DOHH2 (cell line): ENCODE results near the gene SUMF2.
"Not testable (repeated sequence)": the region's sequence is repeated elsewhere in the genome, so short reads cannot be mapped to it uniquely, and the experiment has no call there.

Experiments used
- H3F3A ChIP-seq: fragments of 200-600 bp; sonication (generic), shearing (Covaris generic); 2 replicates; pipeline ENCODE4 v1.6.0; 2016; ENCODE audit warnings: antibody characterized with exemption, mild to moderate bottlenecking; ENCODE audit not compliant: control insufficient read depth, insufficient read depth
- H3K27ac ChIP-seq: fragments of 200-600 bp; sonication (generic); 2 replicates; pipeline ENCODE4 v1.5.1; 2014; ENCODE audit warnings: low read depth, mild to moderate bottlenecking, low read length, moderate library complexity
- H3K27me3 ChIP-seq: fragments of 200-600 bp; sonication (generic); 2 replicates; pipeline ENCODE4 v1.6.1; 2014; ENCODE audit warnings: mild to moderate bottlenecking, low read length, mixed read lengths; ENCODE audit not compliant: control insufficient read depth
- H3K36me3 ChIP-seq: fragments of 200-600 bp; sonication (generic); 2 replicates; pipeline ENCODE4 v1.6.1; 2014; ENCODE audit warnings: mild to moderate bottlenecking, low read length, moderate library complexity, mixed read lengths; ENCODE audit not compliant: control insufficient read depth
- H3K4me1 ChIP-seq: fragments of 200-600 bp; sonication (generic); 2 replicates; pipeline ENCODE4 v1.6.1; 2014; ENCODE audit warnings: mild to moderate bottlenecking, low read length, mixed read lengths; ENCODE audit not compliant: control insufficient read depth
- H3K4me2 ChIP-seq: fragments of 200-600 bp; sonication (generic); 2 replicates; pipeline ENCODE4 v1.6.0; 2014; ENCODE audit warnings: mild to moderate bottlenecking, low read length, moderate library complexity
- H3K4me3 ChIP-seq: fragments of 200-600 bp; sonication (generic); 2 replicates; pipeline ENCODE4 v1.5.1; 2014; ENCODE audit warnings: mild to moderate bottlenecking, low read length, mixed read lengths
- H3K79me2 ChIP-seq: fragments of 200-600 bp; sonication (generic); 2 replicates; pipeline ENCODE4 v1.6.1; 2014; ENCODE audit warnings: mild to moderate bottlenecking, low read length, mixed read lengths; ENCODE audit not compliant: control insufficient read depth
- H3K9me2 ChIP-seq: fragments of 200-600 bp; sonication (generic); replicated peaks from 2 replicates; pipeline ENCODE4 v1.6.1; 2014; ENCODE audit warnings: mild to moderate bottlenecking, low read length, mixed read lengths; ENCODE audit not compliant: control insufficient read depth
- H3K9me3 ChIP-seq: fragments of 200-600 bp; sonication (generic); 2 replicates; pipeline ENCODE4 v1.6.1; 2014; ENCODE audit warnings: antibody characterized with exemption, low read length, mixed read lengths; ENCODE audit not compliant: control insufficient read depth, insufficient read depth
- H4K20me1 ChIP-seq: fragments of 200-600 bp; sonication (generic); 2 replicates; pipeline ENCODE4 v1.6.0; 2014; ENCODE audit warnings: low read depth, mild to moderate bottlenecking, antibody characterized with exemption, low read length, moderate library complexity; ENCODE audit not compliant: control insufficient read depth, insufficient read depth
- CTCF ChIP-seq: fragments of 200-600 bp; sonication (generic); IDR thresholded peaks from one replicate; pipeline ENCODE4 v1.5.1; 2014; ENCODE audit warnings: antibody characterized with exemption, mild to moderate bottlenecking, low read depth, low read length; ENCODE audit not compliant: poor library complexity, severe bottlenecking
- EZH2phosphoT487 ChIP-seq: fragments of 200-600 bp; sonication (generic); IDR thresholded peaks from 2 replicates; pipeline ENCODE4 v1.6.1; 2017; ENCODE audit warnings: borderline replicate concordance, mild to moderate bottlenecking, antibody characterized with exemption, low read length, moderate library complexity, mixed read lengths

The SUMF2 gene

GRCh38 chr7:56091591-56091990, 27.5 kb downstream of the SUMF2 start:
- Histone ChIP-seq H3K36me3 (peaks cover 5% of the 10 kb centered on the region; the same call in 1 of the 2 replicates), H3K9me3 (no peaks in the 10 kb centered on the region), H4K20me1 (peaks cover 3% of the 10 kb centered on the region; the same call in 1 of the 2 replicates), H3K9me2 (no peaks in the 10 kb centered on the region), H3K4me1 (no peaks in the 10 kb centered on the region), H3K27me3 (no peaks in the 10 kb centered on the region), H3K79me2 (no peaks in the 10 kb centered on the region), H3F3A (0 out of 2 replicates have a peak, but pooled peaks cover 2% of the 10 kb centered on the region), H3K4me3 (no peak overlapping the region), H3K27ac (no peak overlapping the region), H3K4me2 (no peak overlapping the region)
- TF ChIP-seq EZH2phosphoT487 (no peak), CTCF (no peak)

- not testable (repeated sequence) for H3F3A ChIP-seq, H3K9me2 ChIP-seq, H3K9me3 ChIP-seq, H3K27ac ChIP-seq, H3K4me3 ChIP-seq, H3K36me3 ChIP-seq, H3K27me3 ChIP-seq, H3K79me2 ChIP-seq, H3K4me2 ChIP-seq, H3K4me1 ChIP-seq, H4K20me1 ChIP-seq
These were observed 28.3 kb downstream of the SUMF2 start for GRCh38 chr7:56092388-56092787.

- H3K27me3 ChIP-seq = no peaks in the 10 kb centered on the region
- H3K4me3 ChIP-seq = no peak within 1 kb of the TSS
- peaks cover 3% of the 10 kb centered on the region; the same call in 1 of the 2 replicates for H4K20me1 ChIP-seq
- no peaks in the 10 kb centered on the region for H3K36me3 ChIP-seq
- H3K27ac ChIP-seq = no peak within 1 kb of the TSS
- no peaks in the 10 kb centered on the region for H3K4me1 ChIP-seq
- H3F3A ChIP-seq = peaks cover 5% of the 10 kb centered on the region; the same call in 1 of the 2 replicates
- H3K4me2 ChIP-seq = no peak within 1 kb of the TSS
- H3K9me2 ChIP-seq = no peaks in the 10 kb centered on the region
- TF ChIP-seq EZH2phosphoT487 = no peak
- peak; percentile 32 for TF ChIP-seq CTCF
- no peaks in the 10 kb centered on the region for H3K79me2 ChIP-seq
- H3K9me3 ChIP-seq = no peaks in the 10 kb centered on the region
These were observed 28.9 kb downstream of the SUMF2 start, which contains the start of gene PHKG1 for GRCh38 chr7:56092789-56093531. PHKG1 (minus strand) TSS chr7:56092952; CDS start chr7:56088941, 4,011 bp downstream.

GRCh38 chr7:56097700-56098099, 33.6 kb downstream of the SUMF2 start:
- Histone ChIP-seq H3K36me3 (peaks cover 37% of the 10 kb centered on the region), H3K4me2 (no peak overlapping the region), H3K4me3 (no peak overlapping the region), H3K9me2 (no peaks in the 10 kb centered on the region), H3K9me3 (no peaks in the 10 kb centered on the region), H4K20me1 (peaks cover 19% of the 10 kb centered on the region), H3K27me3 (no peaks in the 10 kb centered on the region), H3K4me1 (peaks cover 7% of the 10 kb centered on the region; the same call in 1 of the 2 replicates), H3K79me2 (peaks cover 3% of the 10 kb centered on the region), H3K27ac (no peak overlapping the region), H3F3A (peaks cover 40% of the 10 kb centered on the region)
- no peak for TF ChIP-seq EZH2phosphoT487
- TF ChIP-seq CTCF = no peak

GRCh38 chr7:56098187-56099008, 34.3 kb downstream of the SUMF2 start:
- not testable (repeated sequence) for H3K27ac ChIP-seq, H3K79me2 ChIP-seq, H3K9me3 ChIP-seq, H3K9me2 ChIP-seq, H3K4me3 ChIP-seq, H3K4me2 ChIP-seq, H3K4me1 ChIP-seq, H3K27me3 ChIP-seq
- Histone ChIP-seq H4K20me1 (peaks cover 24% of the 10 kb centered on the region), H3F3A (peaks cover 43% of the 10 kb centered on the region), H3K36me3 (peaks cover 44% of the 10 kb centered on the region)
